ENCODE results near the gene OR4D6.

The OR4D6 gene

DNA sequence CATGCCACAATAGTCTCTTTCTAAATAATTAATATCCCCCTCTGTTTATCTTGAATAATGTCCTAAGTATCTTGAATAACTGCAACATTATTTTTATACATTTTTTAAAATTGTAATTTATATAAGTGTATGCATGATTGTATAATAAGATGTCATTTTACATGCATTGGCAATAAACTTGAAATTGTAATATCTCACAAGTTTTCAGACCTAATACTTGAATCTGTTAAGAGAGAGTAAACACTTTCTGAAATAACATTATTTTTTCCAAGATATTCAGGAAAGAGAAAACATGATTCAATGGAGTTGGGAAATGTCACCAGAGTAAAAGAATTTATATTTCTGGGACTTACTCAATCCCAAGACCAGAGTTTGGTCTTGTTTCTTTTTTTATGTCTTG is 46.5 kb downstream of the OR4D6 start, which contains the start of gene OR4D11:
OR4D11 (plus strand) TSS at position 301 of the 400 bp plus-strand sequence; CDS start at position 301, 0 bp downstream.
- DNase-seq (ENCODE audit: insufficient read length, low spot score) (no peak), FAIRE-seq (no peak)
